ENCODE results near the gene MYCBP. TPM values are rescaled to one million over a fixed set of nuclear protein-coding genes. Genes with fewer than 3 reads are reported as not detected.

The MYCBP gene
- total and polyA plus RNA-seq, 2 of the 13 experiments (the other 11 are each of a cell fraction or from before 2014, with no cell fraction given) = 11.4 to 30.4 TPM

DNA sequence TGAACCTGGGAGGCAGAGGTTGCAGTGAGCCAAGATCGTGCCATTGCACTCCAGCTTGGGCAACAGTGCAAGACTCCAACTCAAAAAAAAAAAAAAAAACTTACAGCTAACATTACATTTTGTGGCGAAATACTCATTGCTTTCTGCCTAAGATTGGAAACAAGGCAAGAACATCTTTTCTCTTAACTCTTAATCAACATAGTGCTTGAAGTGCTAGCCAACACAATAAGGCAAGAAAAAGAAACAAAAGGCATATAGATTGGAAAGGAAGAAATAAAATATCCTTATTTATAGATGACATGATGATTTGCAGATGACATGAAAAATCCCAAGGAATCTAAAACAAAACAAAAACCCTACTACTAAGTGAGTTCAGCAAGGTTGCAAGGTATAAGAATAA is 32.8 kb upstream of the MYCBP start:
- Histone ChIP-seq H3K4me3 (replicated peaks in 1 of 3; ENCODE audit: insufficient read depth in 1 of 3, low read depth in 2 of 3, low read length in 3 of 3) (no peak overlapping the region), H3K27ac (ENCODE audit: extremely low read length, insufficient read depth, low read length) (no peak overlapping the region), H3K9ac (ENCODE audit: insufficient read depth, low read depth, low read length) (no peak overlapping the region), H3K79me2 (ENCODE audit: insufficient read depth, low read length) (no peaks in the 10 kb centered on the region), H3K36me3 (replicated peaks in 1 of 2; ENCODE audit: control insufficient read depth in 1 of 2, insufficient read depth in 2 of 2, low read length in 2 of 2) (no peaks in the 10 kb centered on the region; a peak in 1 of 5 replicates), H3K9me3 (ENCODE audit: low read length) (peaks cover 11% of the 10 kb centered on the region; the same call in 1 of the 2 replicates), H3K4me2 (ENCODE audit: low read depth, low read length) (no peak overlapping the region), H3K27me3 (ENCODE audit: control insufficient read depth in 1 of 2, insufficient read depth in 2 of 2, low read length in 2 of 2) (no peaks in the 10 kb centered on the region), H3K4me1 (ENCODE audit: insufficient read depth, low read length) (peaks cover 1% of the 10 kb centered on the region; the same call in 1 of the 2 replicates), H4K20me1 (ENCODE audit: insufficient read depth, low read length) (no peaks in the 10 kb centered on the region), H2AFZ (ENCODE audit: low read length) (no peak overlapping the region)
- in situ Hi-C loops (cut with HindIII; ENCODE audit: extremely low pct_ligation_motif_present, low pct_unique_long_range_greater_than_20kb) = no loop called here
- no TSS peak for BruUV-seq (replicated peaks)
- FAIRE-seq = no peak
- ATAC-seq = no peak
- ChIA-PET POLR2A (no interaction called here), CTCF (ENCODE audit: low intra/inter-chr PET ratio, low total read pairs) (no interaction called here)
- WGBS (ENCODE audit: low lambda C conversion rate) = 92% methylated on average over 2 of the region's 2 CpGs
- intact Hi-C loops (cut with micrococcal nuclease; ENCODE audit: unreplicated experiment) = no loop called here
- no peak for TF ChIP-seq HNRNPL (IDR thresholded peaks at IDR 0.05; ENCODE audit: low read depth, low read length)
- TF ChIP-seq PCBP1 (IDR thresholded peaks at IDR 0.05; ENCODE audit: borderline replicate concordance, low read depth, low read length) = no peak
- TF ChIP-seq EEA1 (CRISPR knock-in tag; IDR thresholded peaks at IDR 0.05; ENCODE audit: borderline replicate concordance) = no peak
- no peak for TF ChIP-seq SAP130 (CRISPR knock-in tag; IDR thresholded peaks at IDR 0.05; ENCODE audit: low read depth)
- TF ChIP-seq, protein P1, sequence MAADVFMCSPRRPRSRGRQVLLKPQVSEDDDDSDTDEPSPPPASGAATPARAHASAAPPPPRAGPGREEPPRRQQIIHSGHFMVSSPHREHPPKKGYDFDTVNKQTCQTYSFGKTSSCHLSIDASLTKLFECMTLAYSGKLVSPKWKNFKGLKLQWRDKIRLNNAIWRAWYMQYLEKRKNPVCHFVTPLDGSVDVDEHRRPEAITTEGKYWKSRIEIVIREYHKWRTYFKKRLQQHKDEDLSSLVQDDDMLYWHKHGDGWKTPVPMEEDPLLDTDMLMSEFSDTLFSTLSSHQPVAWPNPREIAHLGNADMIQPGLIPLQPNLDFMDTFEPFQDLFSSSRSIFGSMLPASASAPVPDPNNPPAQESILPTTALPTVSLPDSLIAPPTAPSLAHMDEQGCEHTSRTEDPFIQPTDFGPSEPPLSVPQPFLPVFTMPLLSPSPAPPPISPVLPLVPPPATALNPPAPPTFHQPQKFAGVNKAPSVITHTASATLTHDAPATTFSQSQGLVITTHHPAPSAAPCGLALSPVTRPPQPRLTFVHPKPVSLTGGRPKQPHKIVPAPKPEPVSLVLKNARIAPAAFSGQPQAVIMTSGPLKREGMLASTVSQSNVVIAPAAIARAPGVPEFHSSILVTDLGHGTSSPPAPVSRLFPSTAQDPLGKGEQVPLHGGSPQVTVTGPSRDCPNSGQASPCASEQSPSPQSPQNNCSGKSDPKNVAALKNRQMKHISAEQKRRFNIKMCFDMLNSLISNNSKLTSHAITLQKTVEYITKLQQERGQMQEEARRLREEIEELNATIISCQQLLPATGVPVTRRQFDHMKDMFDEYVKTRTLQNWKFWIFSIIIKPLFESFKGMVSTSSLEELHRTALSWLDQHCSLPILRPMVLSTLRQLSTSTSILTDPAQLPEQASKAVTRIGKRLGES (CRISPR knock-in tag; IDR thresholded peaks at IDR 0.05; ENCODE audit: borderline replicate concordance) = no peak
- TF ChIP-seq, protein P2, sequence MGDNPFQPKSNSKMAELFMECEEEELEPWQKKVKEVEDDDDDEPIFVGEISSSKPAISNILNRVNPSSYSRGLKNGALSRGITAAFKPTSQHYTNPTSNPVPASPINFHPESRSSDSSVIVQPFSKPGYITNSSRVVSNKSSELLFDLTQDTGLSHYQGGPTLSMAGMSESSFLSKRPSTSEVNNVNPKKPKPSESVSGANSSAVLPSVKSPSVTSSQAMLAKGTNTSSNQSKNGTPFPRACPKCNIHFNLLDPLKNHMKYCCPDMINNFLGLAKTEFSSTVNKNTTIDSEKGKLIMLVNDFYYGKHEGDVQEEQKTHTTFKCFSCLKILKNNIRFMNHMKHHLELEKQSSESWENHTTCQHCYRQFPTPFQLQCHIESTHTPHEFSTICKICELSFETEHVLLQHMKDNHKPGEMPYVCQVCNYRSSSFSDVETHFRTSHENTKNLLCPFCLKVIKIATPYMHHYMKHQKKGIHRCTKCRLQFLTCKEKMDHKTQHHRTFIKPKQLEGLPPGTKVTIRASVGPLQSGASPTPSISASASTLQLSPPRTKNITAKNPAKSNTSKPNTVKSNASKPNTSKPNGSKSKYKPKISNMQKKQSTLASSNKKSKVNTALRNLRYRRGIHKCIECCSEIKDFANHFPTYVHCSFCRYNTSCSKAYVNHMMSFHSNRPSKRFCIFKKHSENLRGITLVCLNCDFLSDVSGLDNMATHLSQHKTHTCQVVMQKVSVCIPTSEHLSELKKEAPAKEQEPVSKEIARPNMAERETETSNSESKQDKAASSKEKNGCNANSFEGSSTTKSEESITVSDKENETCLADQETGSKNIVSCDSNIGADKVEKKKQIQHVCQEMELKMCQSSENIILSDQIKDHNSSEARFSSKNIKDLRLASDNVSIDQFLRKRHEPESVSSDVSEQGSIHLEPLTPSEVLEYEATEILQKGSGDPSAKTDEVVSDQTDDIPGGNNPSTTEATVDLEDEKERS (CRISPR knock-in tag; IDR thresholded peaks at IDR 0.05) = peak; percentile 81
- no peak for TF ChIP-seq ZBTB7A (CRISPR knock-in tag; IDR thresholded peaks at IDR 0.05)
- no peak for TF ChIP-seq ZNF431 (CRISPR knock-in tag; IDR thresholded peaks at IDR 0.05; ENCODE audit: borderline replicate concordance, low read depth)
- DNase-seq (ENCODE audit: low spot score) = no peak

All from HepG2 (cell line).